G401.6 (cell line): ENCODE results near the gene AKAP8.

Source experiments
- FAIRE-seq: peaks from 2 replicates; lab custom pipeline; 2012; peaks lifted over from hg19 to GRCh38; lab: Jason Lieb, UNC

AKAP8 gene

GRCh38 chr19:15331419-15332310 lies 47.9 kb downstream of the AKAP8 start:
- FAIRE-seq: no peak

- FAIRE-seq: no peak
Measured at GRCh38 chr19:15330801-15331418, 48.7 kb downstream of the AKAP8 start.

DNA sequence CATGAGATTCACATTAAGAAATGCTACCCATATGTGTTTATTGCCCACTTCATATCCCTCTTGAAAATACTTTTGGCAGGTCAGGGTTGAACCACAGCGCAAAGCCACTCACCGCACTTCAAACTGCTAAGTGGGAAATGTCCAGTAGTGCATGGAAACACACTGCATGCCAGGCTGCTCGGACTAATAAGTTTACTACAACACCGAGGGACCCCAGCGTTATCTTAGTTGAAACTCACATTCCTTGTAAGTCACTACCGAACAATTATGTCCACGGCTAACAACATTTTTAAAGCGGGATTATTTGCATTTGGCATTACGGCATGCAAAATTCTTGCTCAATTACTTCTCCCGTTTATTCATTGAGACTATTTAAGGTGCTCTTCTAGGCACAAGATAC lies 51.3 kb downstream of the AKAP8 start:
- no peak for FAIRE-seq

DNA sequence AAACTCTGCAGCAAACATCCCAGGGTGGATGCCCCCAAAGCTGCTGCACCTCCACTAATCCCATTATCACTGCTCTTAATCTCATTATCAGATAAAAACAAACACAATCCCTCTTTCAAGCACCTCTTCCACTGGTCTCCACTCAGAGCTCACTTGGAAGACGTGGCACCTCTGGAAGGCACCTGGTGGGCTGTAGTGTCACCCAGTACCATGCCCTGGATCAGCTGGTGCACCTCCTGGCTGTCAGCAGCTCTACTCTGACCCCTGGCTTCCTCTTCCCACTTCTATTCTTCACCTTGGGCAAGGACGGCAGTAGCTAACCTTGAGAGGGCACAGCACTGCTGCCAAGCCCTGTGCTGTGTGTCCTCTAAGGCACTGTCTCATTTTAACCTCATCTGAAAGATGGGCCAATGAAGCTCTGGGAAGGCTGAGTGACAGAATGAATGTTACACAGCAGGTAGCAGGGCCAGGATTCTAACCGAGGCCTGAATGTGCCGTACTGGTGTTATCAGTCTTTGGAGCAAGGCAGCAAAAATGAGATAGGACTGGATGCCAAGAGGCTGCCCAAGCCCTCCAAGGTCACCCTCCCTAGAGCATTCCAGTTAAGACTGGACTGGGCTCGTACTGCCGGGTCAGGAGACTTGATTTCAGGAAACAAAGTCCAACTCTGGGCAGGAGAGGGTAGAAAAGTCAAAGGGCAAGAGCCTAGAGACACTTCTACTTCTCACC lies 54.6 kb downstream of the AKAP8 start:
- no peak for FAIRE-seq

- no peak for FAIRE-seq
Measured at GRCh38 chr19:15323496-15324235, 55.9 kb downstream of the AKAP8 start.

DNA sequence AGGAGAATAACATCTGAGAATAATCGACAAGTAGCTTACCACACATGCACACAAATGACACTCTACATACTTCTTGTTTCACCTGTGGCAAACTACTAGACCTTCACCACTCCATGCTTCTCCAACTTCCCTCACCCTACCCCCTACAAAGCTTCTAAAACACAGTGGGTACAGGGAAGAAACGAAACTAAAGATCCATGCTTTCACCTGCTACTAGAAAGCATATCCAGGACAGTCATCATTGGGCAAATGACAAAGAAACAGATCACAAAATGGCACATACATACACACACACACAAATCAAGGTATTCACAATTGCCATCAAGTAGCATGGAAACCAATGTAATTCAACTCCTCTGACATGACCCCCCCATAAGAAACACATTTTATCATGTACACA lies 57.8 kb downstream of the AKAP8 start:
- no peak for FAIRE-seq

- FAIRE-seq: no peak
Measured at GRCh38 chr19:15320116-15320515, 59.5 kb downstream of the AKAP8 start.

GRCh38 chr19:15318241-15318691 lies 61.3 kb downstream of the AKAP8 start:
- no peak for FAIRE-seq

DNA sequence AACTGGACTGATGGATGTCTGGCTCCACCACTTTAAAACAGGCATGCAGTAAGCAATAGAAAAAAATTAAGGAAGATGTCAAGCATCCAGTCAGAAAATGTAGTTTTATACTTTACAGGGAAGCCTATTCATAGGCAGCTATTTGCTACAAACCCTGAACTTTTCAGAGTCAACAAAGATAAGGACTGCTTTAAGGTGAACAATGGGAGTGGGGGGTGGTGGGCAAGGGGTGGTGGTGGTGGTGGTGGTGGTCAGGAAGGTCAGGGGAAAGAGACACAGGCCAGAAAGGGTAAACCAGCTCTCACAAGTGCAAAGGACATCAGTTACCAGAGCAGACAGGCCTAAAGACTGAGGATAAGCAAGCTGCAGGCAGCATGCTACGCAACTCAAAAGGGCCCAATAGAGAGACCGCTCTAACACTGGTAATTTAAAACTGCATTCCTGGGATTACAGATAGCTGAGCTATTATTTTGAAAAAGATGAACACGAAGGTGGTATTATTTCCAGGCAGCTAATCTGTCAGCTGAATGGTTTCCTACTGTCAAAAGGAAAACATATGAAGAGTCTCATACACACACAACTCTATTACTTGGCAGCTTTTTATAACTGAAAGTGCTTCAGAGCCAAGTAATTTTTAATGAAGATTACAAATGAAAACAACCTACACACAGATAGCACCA lies 62.1 kb downstream of the AKAP8 start:
- no peak for FAIRE-seq

GRCh38 chr19:15316498-15316897 lies 63.1 kb downstream of the AKAP8 start:
- FAIRE-seq: no peak

DNA sequence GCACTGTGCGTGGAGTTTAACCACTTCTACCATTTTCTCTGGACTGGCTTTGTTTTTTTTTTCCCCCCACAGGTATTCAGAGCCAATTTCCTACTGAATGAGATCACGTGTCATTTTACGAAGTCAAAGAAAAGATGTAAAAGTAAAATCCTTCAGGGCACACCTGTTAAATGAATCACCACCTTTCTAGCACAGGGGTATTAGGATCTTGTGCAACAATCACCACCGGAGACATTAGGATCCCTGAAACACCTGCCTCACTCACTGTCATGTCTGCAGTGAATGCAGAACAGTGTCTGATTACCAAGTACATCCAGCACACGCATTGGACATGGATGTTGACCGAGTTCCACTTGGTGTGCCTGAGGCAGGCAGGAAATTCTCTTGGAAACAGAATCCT lies 64.5 kb downstream of the AKAP8 start:
- FAIRE-seq: no peak

GRCh38 chr19:15313649-15314279 lies 65.8 kb downstream of the AKAP8 start:
- FAIRE-seq: no peak

- no peak for FAIRE-seq
Measured at GRCh38 chr19:15307169-15307568, 72.4 kb downstream of the AKAP8 start.

GRCh38 chr19:15305582-15306334 lies 73.8 kb downstream of the AKAP8 start:
- FAIRE-seq: no peak

GRCh38 chr19:15304140-15304705 lies 75.4 kb downstream of the AKAP8 start:
- no peak for FAIRE-seq
